ENCODE data around the gene PLXDC1.

DNA sequence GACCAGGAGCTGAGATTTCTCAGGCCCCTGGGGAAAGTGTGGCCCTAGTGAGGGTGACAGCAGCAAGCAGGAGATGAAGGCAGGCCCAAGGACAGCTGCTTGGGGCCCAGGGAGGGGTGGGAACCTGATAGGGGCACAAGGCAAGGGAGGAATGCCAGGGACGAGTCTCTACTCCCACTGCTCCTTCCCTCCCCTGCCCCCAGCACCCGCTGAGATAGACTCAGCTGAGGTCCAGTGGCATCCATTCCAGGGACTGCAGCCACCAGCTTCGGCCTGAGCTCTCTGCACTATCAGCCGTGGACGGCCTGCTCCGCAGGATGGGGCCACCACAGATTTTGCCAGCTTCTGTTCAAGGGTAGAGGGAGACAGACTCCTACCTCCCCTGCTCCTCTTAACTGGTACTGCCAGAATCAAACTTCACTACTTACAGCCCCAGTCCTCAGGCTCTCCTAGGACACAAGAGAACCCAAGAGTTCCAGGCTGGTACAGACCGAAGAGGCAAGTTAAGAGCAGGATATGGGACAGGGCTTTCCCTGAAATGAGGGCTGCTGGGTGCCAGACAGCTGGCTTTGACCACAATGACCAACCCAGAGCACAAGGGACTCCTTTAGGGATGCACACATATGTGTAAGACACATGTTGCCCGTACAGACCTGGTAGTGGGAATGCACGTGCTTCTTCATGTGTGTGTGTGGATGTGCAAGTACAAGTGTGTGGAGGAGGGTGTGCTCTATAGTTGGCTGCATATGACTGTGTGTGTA, 40.5 kb upstream of the PLXDC1 start:
- TF ChIP-seq, protein P1, sequence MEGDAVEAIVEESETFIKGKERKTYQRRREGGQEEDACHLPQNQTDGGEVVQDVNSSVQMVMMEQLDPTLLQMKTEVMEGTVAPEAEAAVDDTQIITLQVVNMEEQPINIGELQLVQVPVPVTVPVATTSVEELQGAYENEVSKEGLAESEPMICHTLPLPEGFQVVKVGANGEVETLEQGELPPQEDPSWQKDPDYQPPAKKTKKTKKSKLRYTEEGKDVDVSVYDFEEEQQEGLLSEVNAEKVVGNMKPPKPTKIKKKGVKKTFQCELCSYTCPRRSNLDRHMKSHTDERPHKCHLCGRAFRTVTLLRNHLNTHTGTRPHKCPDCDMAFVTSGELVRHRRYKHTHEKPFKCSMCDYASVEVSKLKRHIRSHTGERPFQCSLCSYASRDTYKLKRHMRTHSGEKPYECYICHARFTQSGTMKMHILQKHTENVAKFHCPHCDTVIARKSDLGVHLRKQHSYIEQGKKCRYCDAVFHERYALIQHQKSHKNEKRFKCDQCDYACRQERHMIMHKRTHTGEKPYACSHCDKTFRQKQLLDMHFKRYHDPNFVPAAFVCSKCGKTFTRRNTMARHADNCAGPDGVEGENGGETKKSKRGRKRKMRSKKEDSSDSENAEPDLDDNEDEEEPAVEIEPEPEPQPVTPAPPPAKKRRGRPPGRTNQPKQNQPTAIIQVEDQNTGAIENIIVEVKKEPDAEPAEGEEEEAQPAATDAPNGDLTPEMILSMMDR (IDR thresholded peaks at IDR 0.05 in 8 of 11, conservative IDR thresholded peaks at IDR 0.05 in 3 of 11): no peak
- TF ChIP-seq POLR2A (IDR thresholded peaks at IDR 0.05): no peak
